PC-3 (cell line): Measurements from ENCODE around the gene RPLP1.

ENCODE experiments used
- EZH2 ChIP-seq: fragments of 300-600 bp; sonication (generic); IDR thresholded peaks from one replicate; pipeline ENCODE4 v1.6.1; 2017; ENCODE audit warnings: antibody characterized with exemption, mild to moderate bottlenecking, low read length; ENCODE audit not compliant: unreplicated experiment
- EZH2phosphoT487 ChIP-seq: fragments of 300-600 bp; sonication (generic); IDR thresholded peaks from 2 replicates; pipeline ENCODE4 v1.6.1; 2018; ENCODE audit warnings: mild to moderate bottlenecking, antibody characterized with exemption, low read length, borderline replicate concordance
- TF ChIP-seq, protein P1 (sequence below): fragments of 300-600 bp; sonication (generic); conservative IDR thresholded peaks from 2 replicates; pipeline ENCODE4 v1.5.1; 2017; ENCODE audit warnings: antibody characterized with exemption, low read depth, mild to moderate bottlenecking, low read length

GRCh38 chr15:69459066-69459465, 6.4 kb downstream of the RPLP1 start:
- TF ChIP-seq, protein P1, sequence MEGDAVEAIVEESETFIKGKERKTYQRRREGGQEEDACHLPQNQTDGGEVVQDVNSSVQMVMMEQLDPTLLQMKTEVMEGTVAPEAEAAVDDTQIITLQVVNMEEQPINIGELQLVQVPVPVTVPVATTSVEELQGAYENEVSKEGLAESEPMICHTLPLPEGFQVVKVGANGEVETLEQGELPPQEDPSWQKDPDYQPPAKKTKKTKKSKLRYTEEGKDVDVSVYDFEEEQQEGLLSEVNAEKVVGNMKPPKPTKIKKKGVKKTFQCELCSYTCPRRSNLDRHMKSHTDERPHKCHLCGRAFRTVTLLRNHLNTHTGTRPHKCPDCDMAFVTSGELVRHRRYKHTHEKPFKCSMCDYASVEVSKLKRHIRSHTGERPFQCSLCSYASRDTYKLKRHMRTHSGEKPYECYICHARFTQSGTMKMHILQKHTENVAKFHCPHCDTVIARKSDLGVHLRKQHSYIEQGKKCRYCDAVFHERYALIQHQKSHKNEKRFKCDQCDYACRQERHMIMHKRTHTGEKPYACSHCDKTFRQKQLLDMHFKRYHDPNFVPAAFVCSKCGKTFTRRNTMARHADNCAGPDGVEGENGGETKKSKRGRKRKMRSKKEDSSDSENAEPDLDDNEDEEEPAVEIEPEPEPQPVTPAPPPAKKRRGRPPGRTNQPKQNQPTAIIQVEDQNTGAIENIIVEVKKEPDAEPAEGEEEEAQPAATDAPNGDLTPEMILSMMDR: no peak
- TF ChIP-seq EZH2 (no peak), EZH2phosphoT487 (no peak)
